ENCODE measurements around the gene MRTFA.

- TF ChIP-seq, protein P1, sequence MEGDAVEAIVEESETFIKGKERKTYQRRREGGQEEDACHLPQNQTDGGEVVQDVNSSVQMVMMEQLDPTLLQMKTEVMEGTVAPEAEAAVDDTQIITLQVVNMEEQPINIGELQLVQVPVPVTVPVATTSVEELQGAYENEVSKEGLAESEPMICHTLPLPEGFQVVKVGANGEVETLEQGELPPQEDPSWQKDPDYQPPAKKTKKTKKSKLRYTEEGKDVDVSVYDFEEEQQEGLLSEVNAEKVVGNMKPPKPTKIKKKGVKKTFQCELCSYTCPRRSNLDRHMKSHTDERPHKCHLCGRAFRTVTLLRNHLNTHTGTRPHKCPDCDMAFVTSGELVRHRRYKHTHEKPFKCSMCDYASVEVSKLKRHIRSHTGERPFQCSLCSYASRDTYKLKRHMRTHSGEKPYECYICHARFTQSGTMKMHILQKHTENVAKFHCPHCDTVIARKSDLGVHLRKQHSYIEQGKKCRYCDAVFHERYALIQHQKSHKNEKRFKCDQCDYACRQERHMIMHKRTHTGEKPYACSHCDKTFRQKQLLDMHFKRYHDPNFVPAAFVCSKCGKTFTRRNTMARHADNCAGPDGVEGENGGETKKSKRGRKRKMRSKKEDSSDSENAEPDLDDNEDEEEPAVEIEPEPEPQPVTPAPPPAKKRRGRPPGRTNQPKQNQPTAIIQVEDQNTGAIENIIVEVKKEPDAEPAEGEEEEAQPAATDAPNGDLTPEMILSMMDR (IDR thresholded peaks at IDR 0.05 in 2 of 3, conservative IDR thresholded peaks at IDR 0.05 in 1 of 3; ENCODE audit: borderline replicate concordance in 1 of 3, insufficient read depth in 1 of 3, low read depth in 2 of 3, low read length in 2 of 3), result no peak
- no peak for TF ChIP-seq SIN3A (IDR thresholded peaks at IDR 0.05; ENCODE audit: low read depth)
- TF ChIP-seq CEBPB (IDR thresholded peaks at IDR 0.05; ENCODE audit: low read depth), result no peak
- TF ChIP-seq POLR2AphosphoS5 (IDR thresholded peaks at IDR 0.05; ENCODE audit: low read depth, low read length), result no peak
Measured at GRCh38 chr22:40363059-40363458, 273.5 kb downstream of the MRTFA start.
